Activated CD8-positive, alpha-beta T cell treated with anti-CD3 and anti-CD28 coated beads, Interleukin-2, amount 10 ng/mL, durations not matched to agents 7 days and 5 days (primary cell): ENCODE measurements around the gene AKAP13. TPM values are rescaled to one million over a fixed set of nuclear protein-coding genes. Genes with fewer than 3 reads are reported as not detected.
"Not testable (repeated sequence)": the region's sequence is repeated elsewhere in the genome, so short reads cannot be mapped to it uniquely, and the experiment has no call there.

Source experiments
- ATAC-seq: fragments of 150-1000 bp; cut with Tn5 transposase; one replicate; pipeline ENCODE4 v1.10.0; 2021; ENCODE audit warnings: moderate library complexity
- CTCF ChIA-PET: fragments of 350-600 bp; sonication (Branson Sonifier 250); formaldehyde crosslinking; loops from one replicate; lab custom pipeline; 2021; ENCODE audit warnings: antibody characterized with exemption; lab: Charles Lee
- POLR2A ChIA-PET: fragments of 350-600 bp; sonication (Branson Sonifier 250); formaldehyde crosslinking; loops from one replicate; lab custom pipeline; 2021; ENCODE audit warnings: antibody characterized with exemption; lab: Charles Lee
- DNase-seq: peaks from one replicate; pipeline ENCODE4 v3.0.0-alpha.2; 2020
- H3K27ac Mint-ChIP-seq: one replicate; pipeline ENCODE4 v1.8.0; 2021; ENCODE audit warnings: mild to moderate bottlenecking, mixed read lengths
- H3K27me3 Mint-ChIP-seq: one replicate; pipeline ENCODE4 v1.8.0; 2021; ENCODE audit warnings: low read depth, mixed read lengths
- H3K36me3 Mint-ChIP-seq: one replicate; pipeline ENCODE4 v1.8.0; 2021; ENCODE audit warnings: low read depth, mixed read lengths
- H3K4me1 Mint-ChIP-seq: one replicate; pipeline ENCODE4 v1.8.0; 2021; ENCODE audit warnings: low read depth, mixed read lengths
- H3K4me3 Mint-ChIP-seq: one replicate; pipeline ENCODE4 v1.8.0; 2021; ENCODE audit warnings: mild to moderate bottlenecking, mixed read lengths
- H3K9me3 Mint-ChIP-seq: one replicate; pipeline ENCODE4 v1.8.0; 2022; ENCODE audit warnings: mixed read lengths; ENCODE audit not compliant: insufficient read depth
- microRNA-seq: library from miRNA; unstranded; fragments of <30 nt; microRNA quantifications from one replicate; pipeline ENCODE4 v1.2.0, GENCODE V29; 2022
- total RNA-seq, 2 experiments: library from RNA; stranded (reverse); gene quantifications; one replicate each; pipeline ENCODE4 v1.2.3, GENCODE V29; 2021

The AKAP13 gene
- total RNA-seq, 2 experiments from 2014 or later: 112 to 117 TPM

GRCh38 chr15:85792102-85792731 lies 411.8 kb downstream of the AKAP13 start:
- CTCF ChIA-PET: interaction anchor here (2.1 kb wide), 1 partner anchor 48 kb away, joined by 5 read pairs; no protein-coding TSS in a partner anchor
- peaks cover 3% of the 10 kb centered on the region for H3K36me3 Mint-ChIP-seq
- no peak for ATAC-seq
- DNase-seq: no peak
- H3K4me1 Mint-ChIP-seq: peaks cover 48% of the 10 kb centered on the region
- H3K27ac Mint-ChIP-seq: no peak overlapping the region
- H3K9me3 Mint-ChIP-seq: no peaks in the 10 kb centered on the region
- H3K4me3 Mint-ChIP-seq: no peak overlapping the region
- POLR2A ChIA-PET: no interaction called here
- peaks cover 3% of the 10 kb centered on the region for H3K27me3 Mint-ChIP-seq

DNA sequence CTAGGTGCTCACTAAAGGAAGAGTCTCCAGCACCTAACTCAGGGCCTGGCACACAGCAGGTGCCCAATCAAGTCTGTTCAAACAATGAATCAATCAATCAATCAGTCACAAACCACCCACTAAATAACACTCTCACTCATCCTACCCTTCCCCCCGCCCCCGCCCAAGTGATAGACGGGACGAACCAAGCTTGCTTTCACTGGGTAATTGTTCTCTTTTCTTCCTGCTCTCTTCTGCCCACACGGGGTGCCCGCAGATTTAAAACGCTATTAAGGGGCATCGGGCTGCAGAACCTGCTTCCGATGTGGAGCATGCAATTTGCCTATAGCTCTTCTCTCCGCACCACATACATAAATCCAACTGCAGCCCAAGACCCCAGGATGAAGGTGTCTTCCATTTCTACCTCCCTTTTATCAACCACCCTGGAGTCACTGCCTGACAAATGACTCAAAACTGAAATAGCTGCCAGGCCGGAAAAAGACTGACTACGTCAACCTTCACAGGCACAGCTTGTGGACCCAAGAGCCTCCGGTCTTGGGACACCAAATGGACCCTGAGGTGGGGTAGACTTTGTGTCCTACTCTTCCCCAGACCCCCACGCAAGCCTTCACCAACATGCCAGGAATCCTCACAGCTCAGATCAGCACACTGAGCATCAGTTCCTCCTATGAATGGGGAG lies 412.6 kb downstream of the AKAP13 start:
- ATAC-seq (no peak), DNase-seq (no peak)
- ChIA-PET CTCF (interaction anchor here (0.8 to 2.1 kb wide), 4 partner anchors 12 to 64 kb away, joined by 3 to 5 read pairs (median 3); no protein-coding TSS in a partner anchor), POLR2A (interaction anchor here (0.6 kb wide), 1 partner anchor 103 kb away, joined by 3 read pairs; no protein-coding TSS in a partner anchor)
- Mint-ChIP-seq H3K27me3 (peaks cover 3% of the 10 kb centered on the region), H3K36me3 (peaks cover 3% of the 10 kb centered on the region), H3K9me3 (no peaks in the 10 kb centered on the region), H3K4me1 (peaks cover 42% of the 10 kb centered on the region), H3K4me3 (peak overlapping the region; percentile 86), H3K27ac (no peak overlapping the region)

- Mint-ChIP-seq H3K27me3 (peaks cover 6% of the 10 kb centered on the region), H3K9me3 (no peaks in the 10 kb centered on the region), H3K36me3 (peaks cover 3% of the 10 kb centered on the region), H3K4me1 (peaks cover 33% of the 10 kb centered on the region), H3K27ac (peak overlapping the region; percentile 74), H3K4me3 (peak overlapping the region; percentile 86)
- POLR2A ChIA-PET: interaction anchor here (0.6 to 1.0 kb wide), 2 partner anchors 58 to 69 kb away, joined by 3 read pairs; no protein-coding TSS in a partner anchor
- ATAC-seq: peak; percentile 58
- DNase-seq: peak; percentile 56
- CTCF ChIA-PET: interaction anchor here (0.8 to 2.1 kb wide), 4 partner anchors 13 to 65 kb away, joined by 3 to 5 read pairs (median 3); no protein-coding TSS in a partner anchor
Measured at GRCh38 chr15:85793641-85794597, 413.5 kb downstream of the AKAP13 start.

- ATAC-seq (peak; percentile 99), DNase-seq (peak; percentile 95)
- Mint-ChIP-seq H3K4me3 (peak within 1 kb of the TSS; percentile 86), H3K36me3 (peaks cover 3% of the 10 kb centered on the region), H3K27ac (peak within 1 kb of the TSS; percentile 79), H3K27me3 (peaks cover 6% of the 10 kb centered on the region), H3K9me3 (no peaks in the 10 kb centered on the region), H3K4me1 (peaks cover 30% of the 10 kb centered on the region)
- ChIA-PET POLR2A (interaction anchor here (0.6 to 1.0 kb wide), 2 partner anchors 59 to 70 kb away, joined by 3 read pairs; no protein-coding TSS in a partner anchor), CTCF (interaction anchor here (1.2 kb wide), 1 partner anchor 66 kb away, joined by 3 read pairs; no protein-coding TSS in a partner anchor)
Measured at GRCh38 chr15:85794598-85795336, 414.4 kb downstream of the AKAP13 start, which contains the start of gene KLHL25. TSS of gene KLHL25 (minus strand) at chr15:85794925. CDS start at chr15:85769810, 25,115 bp downstream.

GRCh38 chr15:85795337-85796305 lies 415.2 kb downstream of the AKAP13 start:
- Mint-ChIP-seq H3K36me3 (peaks cover under 1% of the 10 kb centered on the region), H3K9me3 (no peaks in the 10 kb centered on the region), H3K27ac (no peak overlapping the region), H3K4me3 (peak overlapping the region; percentile 68), H3K4me1 (peaks cover 27% of the 10 kb centered on the region), H3K27me3 (peaks cover 6% of the 10 kb centered on the region)
- POLR2A ChIA-PET: no interaction called here
- CTCF ChIA-PET: interaction anchor here (0.9 to 2.2 kb wide), 2 partner anchors 44 to 64 kb away, joined by 3 to 11 read pairs; no protein-coding TSS in a partner anchor
- DNase-seq: no peak
- no peak for ATAC-seq

DNA sequence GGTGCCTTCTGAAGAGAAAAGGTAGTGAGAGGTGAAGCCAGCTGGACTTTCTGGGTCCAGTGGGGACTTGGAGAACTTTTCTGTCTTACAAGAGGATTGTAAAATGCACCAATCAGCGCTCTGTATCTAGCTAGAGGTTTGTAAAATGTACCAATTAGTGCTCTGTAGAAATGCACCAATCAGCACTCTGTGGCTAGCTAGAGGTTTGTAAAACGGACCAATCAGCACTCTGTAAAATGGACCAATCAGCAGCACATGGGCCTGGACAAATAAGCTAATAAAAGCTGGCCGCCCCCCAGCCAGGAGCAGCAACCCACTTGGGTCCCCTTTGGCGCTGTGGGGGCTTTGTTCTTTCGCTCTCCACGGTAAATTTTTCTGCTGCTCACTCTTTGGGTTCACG lies 416.0 kb downstream of the AKAP13 start:
- H3K27me3 Mint-ChIP-seq, H3K36me3 Mint-ChIP-seq, ATAC-seq, H3K4me3 Mint-ChIP-seq, DNase-seq, POLR2A ChIA-PET, H3K27ac Mint-ChIP-seq, H3K9me3 Mint-ChIP-seq: not testable (repeated sequence)
- CTCF ChIA-PET: interaction anchor here (0.7 to 2.2 kb wide), 4 partner anchors 9 to 311 kb away, joined by 3 to 11 read pairs (median 3); no protein-coding TSS in a partner anchor
- peaks cover 27% of the 10 kb centered on the region for H3K4me1 Mint-ChIP-seq

Small RNA genes lying within 50 kb of the gene (microRNA-seq; reads per million reads assigned to microRNA genes)
- gene MIR1276 (4.0 reads per million), gene MIR7706 (68.3 reads per million, percentile 55 among the genes with 10 or more reads in this experiment)
